HG03378 (cell line): ENCODE data around the gene NEXMIF.
"Not testable (repeated sequence)": the region's sequence is repeated elsewhere in the genome, so short reads cannot be mapped to it uniquely, and the experiment has no call there.

Experiments used
- ATAC-seq: cut with Tn5 transposase; IDR thresholded peaks from one replicate; pipeline ENCODE4 v1.9.1; 2021; ENCODE audit warnings: mild to moderate bottlenecking, moderate library complexity; ENCODE audit not compliant: unreplicated experiment

The NEXMIF gene

DNA sequence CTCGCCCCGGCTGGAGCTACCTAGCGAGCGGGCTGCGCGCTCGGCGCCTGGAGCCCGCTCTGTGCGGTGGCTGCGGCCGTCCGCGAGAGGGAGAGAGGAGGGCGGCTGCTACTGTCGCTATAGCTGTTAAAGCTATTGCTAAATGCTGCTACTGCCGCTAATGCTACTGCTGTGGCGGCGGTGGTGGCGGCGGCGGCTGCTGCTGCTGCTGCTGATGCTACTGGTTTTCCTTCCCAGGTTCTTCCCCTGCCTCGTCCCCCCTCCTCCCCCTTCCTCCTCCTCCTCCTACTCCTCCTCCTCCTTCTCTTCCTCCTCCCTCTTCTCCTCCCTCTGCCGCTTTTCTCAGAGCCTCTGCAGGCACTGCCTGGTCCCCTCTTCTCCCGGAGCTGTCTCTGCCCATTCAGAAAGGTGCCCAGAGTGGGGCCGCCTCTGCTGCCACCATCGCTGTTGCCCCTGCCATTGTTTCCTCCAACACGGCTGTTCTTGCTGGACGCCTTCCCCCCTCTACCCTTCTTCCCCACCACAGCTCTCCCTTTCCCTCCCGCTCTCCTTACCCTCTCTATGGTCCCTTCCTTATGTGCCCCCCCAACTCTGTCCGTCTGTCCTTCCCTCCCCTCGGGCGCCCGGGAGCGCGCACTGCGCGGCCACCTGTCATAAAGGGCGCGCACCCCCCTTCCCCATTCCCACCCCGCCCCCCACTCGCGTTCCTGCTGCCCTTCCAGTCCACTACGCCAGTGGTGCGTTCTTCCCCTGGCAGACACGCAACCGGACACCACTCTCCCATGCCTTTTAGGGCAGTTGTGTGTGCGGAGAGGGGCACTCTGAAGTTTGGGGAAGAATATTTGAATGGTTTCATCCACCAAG is at the start of gene NEXMIF:
Gene NEXMIF (minus strand): TSS at position 228 of the 864 bp plus-strand sequence.
- ATAC-seq = peak; percentile 28

DNA sequence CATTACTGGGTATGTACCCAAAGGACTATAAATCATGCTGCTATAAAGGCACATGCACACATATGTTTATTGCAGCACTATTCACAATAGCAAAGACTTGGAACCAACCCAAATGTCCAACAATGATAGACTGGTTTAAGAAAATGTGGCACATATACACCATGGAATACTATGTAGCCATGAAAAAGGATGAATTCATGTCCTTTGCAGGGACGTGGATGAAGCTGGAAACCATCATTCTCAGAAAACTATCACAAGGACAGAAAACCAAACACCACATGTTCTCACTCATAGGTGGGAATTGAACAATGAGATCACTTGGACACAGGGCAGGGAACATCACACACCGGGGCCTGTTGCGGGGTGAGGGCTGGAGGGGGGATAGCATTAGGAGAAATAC is 36.7 kb upstream of the NEXMIF start:
- ATAC-seq = not testable (repeated sequence)

DNA sequence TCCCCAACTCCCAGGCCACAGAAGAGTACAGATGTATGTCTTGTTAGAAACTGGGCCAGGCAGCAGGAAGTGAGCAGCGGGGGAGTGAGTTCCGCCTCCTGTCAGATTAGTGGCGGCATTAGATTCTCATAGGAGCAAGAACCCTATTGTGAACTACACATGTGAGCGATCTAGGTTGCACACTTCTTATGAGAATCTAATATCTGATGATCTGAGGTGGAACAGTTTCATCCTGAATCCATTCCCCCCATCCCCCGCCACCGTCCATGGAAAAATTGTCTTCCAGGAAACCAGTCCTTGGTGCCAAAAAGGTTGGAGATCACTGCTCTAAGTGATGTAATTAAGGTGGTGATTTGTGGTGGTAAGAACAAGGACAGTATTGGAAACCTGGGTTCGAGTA is 24.5 kb upstream of the NEXMIF start:
- no peak for ATAC-seq

DNA sequence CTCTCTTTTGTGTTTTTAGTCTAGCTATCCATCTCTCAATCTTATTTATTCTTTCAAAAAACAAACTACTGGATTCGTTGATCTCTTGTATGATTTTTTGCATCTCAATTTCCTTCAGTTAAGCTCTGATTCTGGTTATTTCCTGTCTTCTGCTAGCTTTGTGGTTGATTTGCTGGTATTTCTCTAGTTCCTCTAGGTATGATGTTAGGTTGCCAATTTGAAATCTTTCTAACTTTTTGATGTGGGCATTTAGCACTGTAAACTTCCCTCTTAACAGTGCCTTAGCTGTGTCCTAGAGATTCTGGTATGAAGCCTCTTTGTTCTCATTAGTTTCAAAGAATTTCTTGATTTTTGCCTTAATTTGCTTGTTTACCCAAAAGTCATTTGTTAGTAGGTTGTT is 15.2 kb upstream of the NEXMIF start:
- no peak for ATAC-seq

DNA sequence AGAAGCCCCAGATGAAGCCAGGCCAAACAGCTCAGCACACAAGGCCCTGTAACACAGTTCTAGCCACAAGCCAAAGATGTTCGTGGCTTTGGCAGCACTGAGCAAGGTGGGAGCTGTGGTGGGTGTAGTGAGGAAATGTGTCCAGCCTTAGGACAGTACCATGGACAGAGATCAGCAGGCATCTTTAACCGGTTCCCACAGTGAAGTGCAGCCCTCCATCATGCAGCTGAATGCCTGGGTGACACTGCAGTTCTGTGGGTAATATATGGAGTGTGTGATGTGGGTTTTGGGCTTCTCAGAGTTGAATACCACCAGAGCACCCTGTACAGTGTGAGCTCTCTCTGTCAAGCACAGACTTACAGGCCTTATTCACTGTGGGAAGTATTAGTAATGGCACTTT is 6.0 kb upstream of the NEXMIF start:
- ATAC-seq = no peak

DNA sequence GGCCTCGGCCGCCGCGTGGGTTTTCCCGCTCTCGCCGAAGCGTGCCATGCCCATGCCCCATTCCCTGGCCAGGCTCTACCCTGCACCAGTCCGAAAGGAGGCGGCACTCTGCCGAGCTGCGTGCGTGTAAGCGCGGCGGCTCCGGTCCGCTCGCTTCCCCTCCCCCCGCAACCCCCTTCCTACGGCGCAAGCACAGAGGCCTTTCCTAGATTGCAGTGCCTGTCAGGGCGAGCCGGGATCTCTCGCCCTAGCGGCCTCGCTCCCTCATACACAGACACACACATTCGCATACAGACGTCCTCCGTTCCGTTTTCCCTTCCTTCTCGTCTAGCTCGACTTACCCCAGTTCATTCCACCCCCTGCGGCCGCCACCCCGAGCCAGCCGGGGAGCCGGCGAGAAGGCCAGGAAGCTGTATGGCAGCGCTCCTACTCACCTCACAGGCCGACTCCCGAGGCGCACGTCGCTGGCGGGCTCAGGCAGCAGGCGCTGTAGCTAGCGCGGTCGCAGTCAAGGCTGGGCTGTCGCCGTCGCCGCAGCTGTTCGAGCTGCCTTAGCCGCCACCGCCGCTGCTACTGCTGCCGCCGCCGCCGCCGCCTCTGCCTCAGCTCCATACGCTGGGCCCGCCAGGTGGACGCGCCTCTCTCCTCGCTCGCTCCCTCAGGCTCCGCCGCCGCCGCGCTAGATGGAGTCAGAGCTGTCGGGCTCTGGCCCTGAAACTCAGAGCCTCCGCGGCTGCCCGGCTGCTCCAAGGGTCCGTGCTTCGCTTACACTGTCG is 615 bp downstream of the NEXMIF start:
- peak; percentile 34 for ATAC-seq

DNA sequence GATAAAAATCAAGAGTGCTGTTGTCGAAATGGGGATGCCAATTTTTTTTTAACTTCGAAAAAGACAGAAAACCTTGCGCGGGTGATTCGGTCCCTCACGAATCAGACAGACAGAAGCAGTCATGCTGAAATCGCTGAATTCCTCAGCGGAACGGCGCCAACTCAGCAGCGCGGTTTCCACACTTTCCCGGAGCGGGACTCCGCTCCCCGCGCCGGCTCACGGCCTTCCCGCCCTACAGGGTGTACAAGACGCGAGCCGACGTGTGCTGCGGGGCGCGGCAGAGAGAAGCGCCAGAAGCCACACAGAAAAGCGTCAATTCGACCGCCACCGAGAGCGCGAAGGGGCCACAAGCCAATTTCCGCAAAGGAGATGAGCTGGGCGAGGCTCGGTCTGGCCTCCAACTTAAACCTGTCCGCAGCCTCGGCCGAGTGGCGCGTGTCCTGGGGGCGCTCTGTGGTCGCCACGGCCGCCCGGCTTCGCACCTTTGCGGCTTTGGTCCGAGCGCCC is 1.3 kb downstream of the NEXMIF start:
- peak; percentile 15 for ATAC-seq

DNA sequence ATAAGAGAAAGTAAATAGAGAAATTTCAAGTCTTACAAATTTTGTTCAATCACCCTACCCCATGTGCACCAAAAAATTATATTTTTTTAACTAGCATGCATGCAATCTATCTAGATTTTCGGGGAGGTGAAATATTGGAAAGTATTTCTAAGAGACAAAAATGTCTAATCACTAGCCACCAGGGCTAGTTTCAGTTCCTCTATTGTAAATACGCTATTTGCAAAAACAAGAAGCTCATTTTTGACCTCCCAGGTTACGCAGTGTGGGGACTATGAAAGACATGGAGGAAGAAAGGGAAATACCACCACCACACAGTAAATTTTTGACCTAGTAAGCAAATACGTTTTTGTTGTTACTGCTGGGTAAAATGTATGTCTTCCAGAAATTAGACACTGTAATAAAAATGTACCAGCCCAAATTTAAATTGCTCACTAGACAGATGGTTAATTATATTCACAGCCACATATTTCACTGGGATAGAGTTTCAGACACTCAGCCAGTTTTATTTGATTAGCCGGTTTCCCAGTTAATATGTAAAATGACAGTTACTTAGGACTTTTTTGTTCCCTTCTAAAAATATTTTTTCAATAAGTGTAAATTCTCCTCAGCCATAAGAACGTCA is 2.2 kb downstream of the NEXMIF start:
- peak; percentile 91 for ATAC-seq

DNA sequence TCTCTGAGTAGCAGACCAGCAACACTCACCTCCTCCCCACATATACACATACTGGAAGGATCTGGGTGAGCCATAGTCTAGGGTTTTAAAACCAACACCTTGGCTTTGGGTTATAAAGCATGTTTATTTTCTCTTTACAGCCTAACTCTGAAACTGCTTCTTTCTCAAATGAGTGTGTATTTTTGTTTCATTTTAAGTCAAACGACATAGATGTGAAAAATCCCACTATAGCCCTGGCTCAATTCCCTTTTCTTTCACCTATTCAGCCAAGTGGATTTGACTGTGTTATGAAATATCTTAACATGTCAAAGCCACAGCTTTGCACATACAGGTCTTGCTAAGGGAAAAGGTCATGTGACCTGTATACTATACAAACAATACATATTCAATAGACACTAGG is 13.8 kb downstream of the NEXMIF start:
- peak; percentile 77 for ATAC-seq

DNA sequence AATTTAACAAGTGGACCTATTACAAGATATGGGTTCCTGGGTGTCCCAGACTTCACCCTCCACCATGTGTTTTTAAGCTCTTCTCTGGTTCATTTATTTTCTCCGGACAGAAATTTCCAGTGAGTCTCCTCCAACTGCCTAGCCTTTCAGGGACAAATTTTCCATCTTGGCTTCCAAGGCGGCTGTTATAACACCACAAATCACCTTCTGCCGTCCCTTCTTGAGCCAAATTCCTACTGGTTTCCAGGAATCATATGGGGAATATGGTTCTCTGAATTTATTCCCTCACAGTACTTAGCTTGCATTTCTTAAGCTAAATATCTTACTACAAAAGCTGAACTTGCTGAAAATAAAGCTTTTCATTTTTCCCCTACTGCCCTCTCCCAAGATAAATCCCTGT is 18.8 kb downstream of the NEXMIF start:
- ATAC-seq = no peak

DNA sequence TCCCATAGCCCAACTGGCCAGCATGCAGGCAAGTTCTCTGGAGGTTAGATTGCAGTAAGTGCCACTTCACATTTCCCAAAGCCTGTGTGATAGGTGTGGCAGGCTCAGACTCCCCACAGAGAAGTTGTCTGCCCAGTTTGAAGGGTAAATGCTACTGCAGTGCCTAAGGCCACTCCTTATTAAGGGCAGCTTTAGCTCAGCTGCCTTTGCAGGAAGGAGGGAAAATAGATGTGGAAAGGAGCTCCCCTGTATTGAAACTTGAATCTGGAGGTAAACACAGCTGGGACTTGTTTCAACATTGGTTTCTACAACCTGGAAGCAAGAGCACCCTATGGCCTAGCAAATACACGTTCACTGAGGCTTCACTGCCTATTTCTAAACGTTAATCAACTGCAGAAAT is 22.4 kb downstream of the NEXMIF start:
- ATAC-seq = no peak

DNA sequence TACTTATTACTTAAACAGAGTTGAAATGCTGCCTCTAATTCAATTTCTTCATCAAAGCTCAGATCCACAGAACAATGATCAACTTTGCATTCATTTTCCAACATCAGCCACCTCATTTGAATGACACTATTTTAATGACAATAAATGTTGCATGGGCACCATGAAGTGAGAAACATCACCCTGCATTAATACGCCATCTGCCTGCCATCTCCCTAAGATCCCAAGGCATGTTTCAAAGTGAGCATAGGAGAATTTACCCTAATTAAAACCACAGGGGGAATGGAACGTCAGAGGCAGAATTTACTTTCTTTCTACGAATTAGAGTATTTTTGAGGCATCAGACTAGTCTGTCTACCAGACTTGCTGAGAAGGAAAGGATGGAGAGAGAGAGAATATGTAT is 32.7 kb downstream of the NEXMIF start:
- no peak for ATAC-seq

DNA sequence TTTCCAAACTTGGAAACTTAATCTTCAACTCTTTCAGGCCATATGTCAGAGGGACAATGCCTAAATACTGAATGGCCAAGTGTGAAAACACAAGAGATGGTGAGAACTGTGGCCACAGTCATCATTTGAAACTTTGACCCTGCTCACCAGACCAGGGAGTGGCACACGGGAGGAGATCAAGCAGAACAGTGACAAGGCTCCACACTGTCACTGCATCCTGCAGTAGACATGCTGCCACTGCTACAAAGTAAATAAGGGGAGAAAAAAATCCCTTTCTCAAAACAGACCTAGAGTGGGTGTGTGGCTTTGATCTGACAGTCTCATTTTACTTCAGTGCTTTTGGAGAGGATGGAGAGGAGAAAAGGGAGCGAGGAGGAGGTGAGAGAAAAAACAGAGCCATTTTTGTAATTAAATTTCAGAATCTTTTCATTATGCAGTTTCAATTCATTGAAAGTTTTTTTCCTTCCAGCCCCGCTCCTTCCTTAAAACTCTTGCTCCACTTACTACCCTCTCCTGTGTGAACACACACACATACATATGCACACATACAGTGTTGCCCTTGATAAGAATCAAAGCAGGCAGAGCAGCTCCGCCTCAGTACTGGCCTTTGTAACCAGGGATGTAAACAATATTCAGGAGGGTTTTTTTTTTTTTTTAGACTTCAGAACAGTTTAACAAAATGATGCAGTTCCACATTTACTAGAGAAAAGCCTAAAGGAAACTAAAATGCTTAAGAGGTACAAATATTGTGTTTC is 34.4 kb downstream of the NEXMIF start:
- peak; percentile 98 for ATAC-seq

DNA sequence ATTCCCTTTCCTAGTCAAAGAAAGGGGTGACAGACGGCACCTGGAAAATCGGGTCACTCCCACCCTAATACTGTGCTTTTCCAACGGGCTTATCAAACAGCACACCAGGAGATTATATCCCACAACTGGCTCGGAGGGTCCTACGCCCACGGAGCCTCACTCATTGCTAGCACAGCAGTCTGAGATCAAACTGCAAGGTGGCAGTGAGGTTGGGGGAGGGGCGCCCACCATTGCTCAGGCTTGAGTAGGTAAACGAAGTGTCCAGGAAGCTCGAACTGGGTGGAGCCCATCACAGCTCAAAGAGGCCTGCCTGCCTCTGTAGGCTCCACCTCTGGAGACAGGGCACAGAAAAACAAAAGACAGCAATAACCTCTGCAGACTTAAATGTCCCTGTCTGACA is 42.9 kb downstream of the NEXMIF start:
- ATAC-seq = not testable (repeated sequence)

DNA sequence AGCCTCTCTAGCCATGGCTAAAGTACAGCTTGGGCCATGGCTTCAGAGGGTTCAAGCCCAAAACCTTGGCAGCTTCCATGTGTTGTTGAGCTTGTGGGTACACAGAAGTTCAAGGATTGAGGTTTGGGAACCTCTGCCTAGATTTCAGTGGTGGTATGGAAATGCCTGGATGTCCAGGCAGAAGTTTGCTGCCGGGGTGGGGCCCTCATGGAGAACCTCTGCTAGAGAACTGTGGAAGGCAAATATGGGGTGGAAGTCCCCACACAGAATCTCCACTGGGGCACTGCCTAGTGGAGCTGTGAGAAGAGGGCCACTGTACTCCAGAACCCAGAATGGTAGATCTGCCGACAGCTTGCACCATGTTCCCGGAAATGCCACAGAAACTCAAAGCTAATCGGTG is 59.5 kb downstream of the NEXMIF start:
- no peak for ATAC-seq

DNA sequence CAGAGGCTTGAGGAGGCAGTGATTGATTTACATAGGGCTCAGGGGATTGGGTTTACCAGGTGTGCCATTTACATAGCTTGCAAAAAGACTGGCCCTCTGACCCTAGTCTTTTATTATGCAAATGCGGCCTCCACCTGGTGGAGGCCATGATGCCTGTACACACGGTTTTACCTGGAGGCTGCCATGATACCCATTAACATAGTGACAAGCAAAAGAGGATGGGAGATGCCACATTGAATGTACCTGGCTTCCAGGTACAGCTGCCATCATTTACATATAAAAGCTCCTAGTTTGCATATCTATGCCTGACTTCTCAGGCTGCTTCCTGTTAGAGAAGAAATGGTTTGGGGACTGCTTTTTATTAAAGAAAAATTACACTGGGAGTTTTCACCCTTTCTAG is 72.0 kb downstream of the NEXMIF start:
- no peak for ATAC-seq

DNA sequence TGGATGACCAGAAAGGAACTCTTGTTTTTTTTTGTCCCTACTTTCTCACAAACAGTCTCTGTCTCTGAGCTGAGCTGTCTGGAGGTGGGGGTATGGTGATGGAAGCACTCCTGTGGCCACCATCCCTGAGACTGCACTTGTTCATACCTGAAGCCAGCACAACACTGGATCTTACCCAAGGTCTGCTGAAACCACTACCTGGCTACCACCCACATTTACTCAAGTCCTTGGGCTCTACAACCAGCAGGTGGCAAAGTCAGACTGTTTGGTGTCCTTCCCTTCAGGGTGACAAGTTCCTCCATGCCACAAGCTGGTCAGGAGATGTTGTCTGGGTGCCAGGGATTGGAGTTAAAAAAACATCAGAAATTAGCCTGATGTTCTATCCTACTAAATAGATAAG is 89.7 kb downstream of the NEXMIF start:
- no peak for ATAC-seq

DNA sequence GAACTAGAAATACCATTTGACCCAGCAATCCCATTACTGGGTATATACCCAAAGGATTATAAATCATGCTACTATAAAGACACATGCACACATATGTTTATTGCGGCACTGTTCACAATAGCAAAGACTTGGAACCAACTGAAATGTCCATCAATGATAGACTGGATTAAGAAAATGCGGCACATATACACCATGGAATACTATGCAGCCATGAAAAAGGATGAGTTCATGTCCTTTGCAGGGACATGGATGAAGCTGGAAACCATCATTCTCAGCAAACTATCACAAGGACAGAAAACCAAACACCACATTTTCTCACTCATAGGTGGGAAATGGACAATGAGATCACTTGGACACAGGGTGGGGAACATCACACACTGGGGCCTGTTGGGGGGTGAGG is 105.5 kb downstream of the NEXMIF start:
- not testable (repeated sequence) for ATAC-seq

DNA sequence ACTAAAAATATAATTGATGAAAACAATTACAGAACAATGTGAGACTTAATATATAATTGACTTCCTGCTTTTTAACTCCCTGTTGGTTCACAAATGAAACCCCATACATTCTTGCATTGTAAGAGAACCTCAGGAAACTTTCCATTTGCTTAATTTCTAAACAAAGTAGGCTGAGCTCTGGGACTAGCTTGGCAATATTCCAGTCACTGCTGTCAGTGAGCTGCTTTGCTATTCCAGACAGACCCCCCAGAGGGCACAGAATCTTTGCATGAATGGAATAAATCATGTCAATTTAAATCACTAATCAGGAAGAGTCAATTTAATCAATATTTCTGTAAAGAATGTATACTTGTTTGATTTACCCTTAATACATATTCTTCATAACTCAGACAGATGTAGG is 110.6 kb downstream of the NEXMIF start:
- ATAC-seq = no peak

DNA sequence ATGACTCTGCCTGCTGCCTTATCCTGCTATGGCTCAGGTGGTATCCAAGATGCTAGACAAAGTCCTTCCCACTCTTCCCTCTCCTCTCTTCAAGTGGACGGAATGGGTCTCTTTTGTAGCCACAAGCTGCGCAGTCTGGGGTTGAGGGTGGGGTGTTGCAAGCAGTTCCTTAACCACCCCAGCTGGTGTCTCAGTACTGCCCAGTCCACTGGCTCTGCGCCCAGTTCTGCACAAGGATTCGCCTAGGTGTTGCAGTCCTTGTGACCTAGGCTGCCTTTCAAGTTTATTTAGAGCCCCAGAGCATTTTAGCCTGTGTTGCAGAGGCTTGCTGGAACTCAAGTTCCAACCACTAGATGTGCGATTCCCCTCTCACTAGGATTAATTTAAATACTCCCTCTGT is 120.7 kb downstream of the NEXMIF start:
- ATAC-seq = no peak

DNA sequence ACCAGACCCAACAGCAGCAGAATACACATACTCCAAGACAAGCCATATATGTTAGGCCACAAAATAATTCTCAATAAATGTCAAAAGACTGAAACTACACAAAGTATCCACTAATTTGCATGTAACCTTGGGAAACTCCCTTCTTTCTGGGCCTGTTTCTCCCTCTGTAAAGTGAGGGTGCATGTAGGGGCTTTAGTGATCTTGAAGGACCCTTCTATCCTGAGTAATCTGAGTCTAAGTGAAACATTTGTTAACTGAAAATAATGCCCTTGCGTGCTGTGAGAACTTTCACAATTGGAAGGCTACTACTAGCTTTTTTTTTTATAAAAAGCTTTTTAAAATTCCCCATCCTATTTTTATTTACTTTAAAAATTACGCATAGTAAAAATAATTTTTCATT is 125.2 kb downstream of the NEXMIF start:
- no peak for ATAC-seq
